Stimulated activated CD4-positive, alpha-beta T cell treated with anti-CD3 and anti-CD28 coated beads, Interleukin-4, amount 100 ng/mL, for 24 hours (primary cell): ENCODE data around the gene ZNF821.
"Not testable (repeated sequence)": the region's sequence is repeated elsewhere in the genome, so short reads cannot be mapped to it uniquely, and the experiment has no call there.

Source experiments
- DNase-seq: peaks from one replicate; pipeline ENCODE4 v3.0.0-alpha.2; 2020

The ZNF821 gene

GRCh38 chr16:71883849-71884638 lies at the start of gene ZNF821:
Gene ZNF821 (minus strand): TSS chr16:71884182. CDS start chr16:71879946, 4,236 bp downstream.
- peak; percentile 69 for DNase-seq

GRCh38 chr16:71933017-71933416 lies 49.0 kb upstream of the ZNF821 start:
- DNase-seq = no peak

GRCh38 chr16:71931599-71931998 lies 47.6 kb upstream of the ZNF821 start:
- DNase-seq = no peak

GRCh38 chr16:71931001-71931400 lies 47.0 kb upstream of the ZNF821 start:
- DNase-seq = no peak

- no peak for DNase-seq
Measured at GRCh38 chr16:71930013-71930563, 46.1 kb upstream of the ZNF821 start.

GRCh38 chr16:71929048-71929447 lies 45.1 kb upstream of the ZNF821 start:
- no peak for DNase-seq

- DNase-seq = no peak
Measured at GRCh38 chr16:71927787-71928186, 43.8 kb upstream of the ZNF821 start.

- DNase-seq = no peak
Measured at GRCh38 chr16:71927383-71927782, 43.4 kb upstream of the ZNF821 start.

GRCh38 chr16:71924710-71925109 lies 40.7 kb upstream of the ZNF821 start:
- no peak for DNase-seq

- no peak for DNase-seq
Measured at GRCh38 chr16:71923941-71924690, 40.1 kb upstream of the ZNF821 start.

GRCh38 chr16:71920658-71921057 lies 36.7 kb upstream of the ZNF821 start:
- no peak for DNase-seq

- no peak for DNase-seq
Measured at GRCh38 chr16:71919035-71919434, 35.1 kb upstream of the ZNF821 start.

GRCh38 chr16:71917900-71918299 lies 33.9 kb upstream of the ZNF821 start:
- no peak for DNase-seq

- no peak for DNase-seq
Measured at GRCh38 chr16:71916397-71916920, 32.5 kb upstream of the ZNF821 start.

- DNase-seq = no peak
Measured at GRCh38 chr16:71915350-71915749, 31.4 kb upstream of the ZNF821 start.

GRCh38 chr16:71914802-71915201 lies 30.8 kb upstream of the ZNF821 start:
- DNase-seq = no peak

- DNase-seq = no peak
Measured at GRCh38 chr16:71912534-71913275, 28.7 kb upstream of the ZNF821 start.

GRCh38 chr16:71911121-71911520 lies 27.1 kb upstream of the ZNF821 start:
- no peak for DNase-seq

GRCh38 chr16:71905765-71906164 lies 21.8 kb upstream of the ZNF821 start:
- not testable (repeated sequence) for DNase-seq

GRCh38 chr16:71904239-71904638 lies 20.3 kb upstream of the ZNF821 start:
- no peak for DNase-seq

- no peak for DNase-seq
Measured at GRCh38 chr16:71903608-71904007, 19.6 kb upstream of the ZNF821 start.

GRCh38 chr16:71902656-71903365 lies 18.8 kb upstream of the ZNF821 start:
- no peak for DNase-seq
